ENCODE results near the gene CCT6B.

The CCT6B gene

GRCh38 chr17:34883106-34884000 is 77.9 kb downstream of the CCT6B start:
- DNase-seq = no peak

GRCh38 chr17:34879146-34879545 is 82.1 kb downstream of the CCT6B start:
- DNase-seq = no peak

All from CD4-positive, alpha-beta T cell treated with Interferon alpha-2 for 1 hour (primary cell).